ENCODE measurements around the gene DIRAS2. TPM values are rescaled to one million over a fixed set of nuclear protein-coding genes. Genes with fewer than 3 reads are reported as not detected.

Gene DIRAS2
- total RNA-seq, 1 experiment from 2014 or later = not detected

- POLR2A ChIA-PET = no interaction called here
- H3K9me3 Mint-ChIP-seq (ENCODE audit: unreplicated experiment) = no peaks in the 10 kb centered on the region
- no peak overlapping the region for H3K27ac Mint-ChIP-seq (ENCODE audit: low read depth, unreplicated experiment)
- H3K4me3 Mint-ChIP-seq (ENCODE audit: unreplicated experiment) = no peak overlapping the region
- peaks cover 92% of the 10 kb centered on the region for H3K27me3 Mint-ChIP-seq (ENCODE audit: insufficient read depth, unreplicated experiment)
- intact Hi-C loops (cut with micrococcal nuclease) = loop anchor here (5.0 to 10.0 kb wide), 2 partner anchors 496 to 1044 kb away; no protein-coding TSS in a partner anchor
- CTCF ChIA-PET = interaction anchor here (0.6 kb wide), 1 partner anchor 366 kb away, joined by 4 read pairs; no protein-coding TSS in a partner anchor
- BruUV-seq (replicated peaks) = no TSS peak
- TF ChIP-seq CTCF (IDR thresholded peaks at IDR 0.05; ENCODE audit: unreplicated experiment) = no peak
- no peaks in the 10 kb centered on the region for H3K4me1 Mint-ChIP-seq (ENCODE audit: insufficient read depth, unreplicated experiment)
- no peak for DNase-seq (ENCODE audit: unreplicated experiment)
- no peaks in the 10 kb centered on the region for H3K36me3 Mint-ChIP-seq (ENCODE audit: insufficient read depth, unreplicated experiment)
Measured at GRCh38 chr9:90641086-90641485, 1.5 kb downstream of the DIRAS2 start.

- no peak for TF ChIP-seq CTCF (IDR thresholded peaks at IDR 0.05; ENCODE audit: unreplicated experiment)
- H3K9me3 Mint-ChIP-seq (ENCODE audit: unreplicated experiment) = no peaks in the 10 kb centered on the region
- ChIA-PET CTCF (interaction anchor here (0.6 to 0.8 kb wide), 2 partner anchors 43 to 366 kb away, joined by 3 to 4 read pairs; no protein-coding TSS in a partner anchor), POLR2A (interaction anchor here (0.5 kb wide), 1 partner anchor 16 kb away, joined by 6 read pairs; no protein-coding TSS in a partner anchor)
- no peak overlapping the region for H3K27ac Mint-ChIP-seq (ENCODE audit: low read depth, unreplicated experiment)
- H3K27me3 Mint-ChIP-seq (ENCODE audit: insufficient read depth, unreplicated experiment) = peaks cover 85% of the 10 kb centered on the region
- H3K4me3 Mint-ChIP-seq (ENCODE audit: unreplicated experiment) = no peak overlapping the region
- BruUV-seq (replicated peaks) = no TSS peak
- intact Hi-C loops (cut with micrococcal nuclease) = loop anchor here (5.0 to 10.0 kb wide), 2 partner anchors 496 to 1043 kb away; no protein-coding TSS in a partner anchor
- H3K4me1 Mint-ChIP-seq (ENCODE audit: insufficient read depth, unreplicated experiment) = no peaks in the 10 kb centered on the region
- DNase-seq (ENCODE audit: unreplicated experiment) = no peak
- H3K36me3 Mint-ChIP-seq (ENCODE audit: insufficient read depth, unreplicated experiment) = no peaks in the 10 kb centered on the region
Measured at GRCh38 chr9:90640361-90640760, 2.3 kb downstream of the DIRAS2 start.

GRCh38 chr9:90637626-90638025 is 5.0 kb downstream of the DIRAS2 start:
- BruUV-seq (replicated peaks) = no TSS peak
- Mint-ChIP-seq H3K27me3 (ENCODE audit: insufficient read depth, unreplicated experiment) (peaks cover 58% of the 10 kb centered on the region), H3K27ac (ENCODE audit: low read depth, unreplicated experiment) (no peak overlapping the region), H3K4me3 (ENCODE audit: unreplicated experiment) (no peak overlapping the region), H3K9me3 (ENCODE audit: unreplicated experiment) (no peaks in the 10 kb centered on the region), H3K4me1 (ENCODE audit: insufficient read depth, unreplicated experiment) (no peaks in the 10 kb centered on the region), H3K36me3 (ENCODE audit: insufficient read depth, unreplicated experiment) (no peaks in the 10 kb centered on the region)
- DNase-seq (ENCODE audit: unreplicated experiment) = no peak
- intact Hi-C loops (cut with micrococcal nuclease) = no loop called here
- no peak for TF ChIP-seq CTCF (IDR thresholded peaks at IDR 0.05; ENCODE audit: unreplicated experiment)
- ChIA-PET POLR2A (no interaction called here), CTCF (no interaction called here)

- Mint-ChIP-seq H3K4me3 (ENCODE audit: unreplicated experiment) (no peak overlapping the region), H3K36me3 (ENCODE audit: insufficient read depth, unreplicated experiment) (no peaks in the 10 kb centered on the region), H3K27ac (ENCODE audit: low read depth, unreplicated experiment) (no peak overlapping the region), H3K9me3 (ENCODE audit: unreplicated experiment) (no peaks in the 10 kb centered on the region), H3K27me3 (ENCODE audit: insufficient read depth, unreplicated experiment) (peaks cover 9% of the 10 kb centered on the region), H3K4me1 (ENCODE audit: insufficient read depth, unreplicated experiment) (no peaks in the 10 kb centered on the region)
- POLR2A ChIA-PET = no interaction called here
- no peak for DNase-seq (ENCODE audit: unreplicated experiment)
- intact Hi-C loops (cut with micrococcal nuclease) = no loop called here
- no peak for TF ChIP-seq CTCF (IDR thresholded peaks at IDR 0.05; ENCODE audit: unreplicated experiment)
- CTCF ChIA-PET = interaction anchor here (1.0 kb wide), 1 partner anchor 124 kb away, joined by 3 read pairs; no protein-coding TSS in a partner anchor
- no TSS peak for BruUV-seq (replicated peaks)
Measured at GRCh38 chr9:90632647-90633207, 9.9 kb downstream of the DIRAS2 start.
